K562 (cell line): ENCODE measurements around the gene EXT2.

Experiments
- CBFB ChIP-seq: sonication (generic); formaldehyde crosslinking; IDR thresholded peaks from 2 replicates; pipeline ENCODE4 v1.4.0; 2020; ENCODE audit warnings: mild to moderate bottlenecking, missing genetic modification reagents
- FOXP1 ChIP-seq: sonication (generic); formaldehyde crosslinking; IDR thresholded peaks from 2 replicates; pipeline ENCODE4 v1.8.0; 2022; ENCODE audit warnings: mild to moderate bottlenecking, missing genetic modification reagents
- HNRNPK ChIP-seq: fragments of 200-400 bp; formaldehyde crosslinking; IDR thresholded peaks from one replicate; pipeline ENCODE4 v1.6.1; 2018; ENCODE audit warnings: mild to moderate bottlenecking, low read depth, low read length; ENCODE audit not compliant: poor library complexity, severe bottlenecking
- KAT8 ChIP-seq: fragments of 450-650 bp; IDR thresholded peaks from 2 replicates; pipeline ENCODE4 v1.6.1; 2016; ENCODE audit warnings: low read depth, mild to moderate bottlenecking
- POLR2AphosphoS5 ChIP-seq: IDR thresholded peaks from 2 replicates; pipeline ENCODE4 v1.6.1; 2011; ENCODE audit warnings: mild to moderate bottlenecking, low read depth, low read length, moderate library complexity; ENCODE audit not compliant: control insufficient read depth, insufficient read depth
- RBM34 ChIP-seq: fragments of 200-400 bp; formaldehyde crosslinking; IDR thresholded peaks from 2 replicates; pipeline ENCODE4 v1.6.1; 2018; ENCODE audit warnings: low read length, borderline replicate concordance; ENCODE audit not compliant: insufficient read depth
- TAF1 ChIP-seq: IDR thresholded peaks from 2 replicates; pipeline ENCODE4 v1.6.1; 2011; ENCODE audit warnings: mild to moderate bottlenecking, low read length, moderate library complexity; ENCODE audit not compliant: insufficient read depth, control insufficient read depth, severe bottlenecking; ENCODE audit errors: extremely low read depth
- TCF7 ChIP-seq: sonication (generic); IDR thresholded peaks from 2 replicates; pipeline ENCODE4 v1.6.1; 2016; ENCODE audit warnings: antibody characterized with exemption, borderline replicate concordance
- ZNF23 ChIP-seq: fragments of 250-450 bp; sonication (Bioruptor Pico); IDR thresholded peaks from 2 replicates; pipeline ENCODE4 v1.4.0; 2020; ENCODE audit warnings: mild to moderate bottlenecking
- TF ChIP-seq, protein P1 (sequence below), 3 experiments: IDR thresholded peaks in 2 of 3; conservative IDR thresholded peaks in 1 of 3; 2 replicates each; pipeline ENCODE4 v1.5.1; 2011 to 2012; ENCODE audit warnings: low read length in 3 of 3, mild to moderate bottlenecking in 3 of 3, control low read depth in 2 of 3, improper control_type of control experiment in 1 of 3, inconsistent platforms in 1 of 3, low read depth in 1 of 3, mixed read lengths in 1 of 3, moderate library complexity in 1 of 3; ENCODE audit not compliant: insufficient read depth in 2 of 3

- no peak for TF ChIP-seq TCF7
- TF ChIP-seq CBFB (CRISPR knock-in tag) = no peak
- no peak for TF ChIP-seq KAT8
- no peak for TF ChIP-seq ZNF23 (CRISPR knock-in tag)
- TF ChIP-seq, protein P1, sequence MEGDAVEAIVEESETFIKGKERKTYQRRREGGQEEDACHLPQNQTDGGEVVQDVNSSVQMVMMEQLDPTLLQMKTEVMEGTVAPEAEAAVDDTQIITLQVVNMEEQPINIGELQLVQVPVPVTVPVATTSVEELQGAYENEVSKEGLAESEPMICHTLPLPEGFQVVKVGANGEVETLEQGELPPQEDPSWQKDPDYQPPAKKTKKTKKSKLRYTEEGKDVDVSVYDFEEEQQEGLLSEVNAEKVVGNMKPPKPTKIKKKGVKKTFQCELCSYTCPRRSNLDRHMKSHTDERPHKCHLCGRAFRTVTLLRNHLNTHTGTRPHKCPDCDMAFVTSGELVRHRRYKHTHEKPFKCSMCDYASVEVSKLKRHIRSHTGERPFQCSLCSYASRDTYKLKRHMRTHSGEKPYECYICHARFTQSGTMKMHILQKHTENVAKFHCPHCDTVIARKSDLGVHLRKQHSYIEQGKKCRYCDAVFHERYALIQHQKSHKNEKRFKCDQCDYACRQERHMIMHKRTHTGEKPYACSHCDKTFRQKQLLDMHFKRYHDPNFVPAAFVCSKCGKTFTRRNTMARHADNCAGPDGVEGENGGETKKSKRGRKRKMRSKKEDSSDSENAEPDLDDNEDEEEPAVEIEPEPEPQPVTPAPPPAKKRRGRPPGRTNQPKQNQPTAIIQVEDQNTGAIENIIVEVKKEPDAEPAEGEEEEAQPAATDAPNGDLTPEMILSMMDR (IDR thresholded peaks at IDR 0.05 in 2 of 3, conservative IDR thresholded peaks at IDR 0.05 in 1 of 3; ENCODE audit: insufficient read depth in 2 of 3, low read depth in 1 of 3, low read length in 3 of 3) = no peak
- no peak for TF ChIP-seq RBM34
- TF ChIP-seq FOXP1 (CRISPR knock-in tag) = no peak
- no peak for TF ChIP-seq TAF1
- TF ChIP-seq HNRNPK = no peak
- TF ChIP-seq POLR2AphosphoS5 = no peak
These were observed 27.3 kb upstream of the EXT2 start for GRCh38 chr11:44068180-44068579.
